SU-DHL-6 (cell line): ENCODE data around the gene SETD1A.

Experiments used
- EZH2phosphoT487 ChIP-seq: fragments of 200-600 bp; sonication (generic), shearing (Covaris generic); conservative IDR thresholded peaks from 2 replicates; pipeline ENCODE4 v1.6.1; 2018; ENCODE audit warnings: mild to moderate bottlenecking, antibody characterized with exemption, low read length, moderate library complexity, mixed read lengths
- TF ChIP-seq, protein P1 (sequence below): fragments of 200-600 bp; sonication (generic); IDR thresholded peaks from one replicate; pipeline ENCODE4 v1.5.1; 2017; ENCODE audit warnings: antibody characterized with exemption, mild to moderate bottlenecking, low read length, moderate library complexity; ENCODE audit not compliant: insufficient read depth, poor library complexity, severe bottlenecking

DNA sequence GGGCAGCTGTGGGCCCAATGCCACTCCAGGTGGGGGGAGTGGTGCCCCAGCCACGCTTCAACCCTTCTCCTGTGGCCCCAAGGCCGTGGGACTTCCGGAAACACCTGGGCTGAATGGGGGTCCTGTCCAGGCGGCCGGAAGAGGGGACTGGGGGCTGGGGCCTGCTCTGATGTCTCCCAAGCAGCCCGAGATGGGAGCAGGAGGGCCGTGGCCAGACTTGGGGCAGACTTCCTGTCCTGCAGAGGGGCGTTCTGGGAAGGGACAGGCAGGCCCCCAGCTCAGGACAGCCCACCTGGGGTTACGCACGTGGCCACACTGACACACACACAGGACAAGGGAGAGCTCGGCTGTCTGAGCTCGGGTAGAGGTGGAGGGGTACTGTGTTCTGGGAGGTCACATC lies 32.6 kb downstream of the SETD1A start:
- TF ChIP-seq, protein P1, sequence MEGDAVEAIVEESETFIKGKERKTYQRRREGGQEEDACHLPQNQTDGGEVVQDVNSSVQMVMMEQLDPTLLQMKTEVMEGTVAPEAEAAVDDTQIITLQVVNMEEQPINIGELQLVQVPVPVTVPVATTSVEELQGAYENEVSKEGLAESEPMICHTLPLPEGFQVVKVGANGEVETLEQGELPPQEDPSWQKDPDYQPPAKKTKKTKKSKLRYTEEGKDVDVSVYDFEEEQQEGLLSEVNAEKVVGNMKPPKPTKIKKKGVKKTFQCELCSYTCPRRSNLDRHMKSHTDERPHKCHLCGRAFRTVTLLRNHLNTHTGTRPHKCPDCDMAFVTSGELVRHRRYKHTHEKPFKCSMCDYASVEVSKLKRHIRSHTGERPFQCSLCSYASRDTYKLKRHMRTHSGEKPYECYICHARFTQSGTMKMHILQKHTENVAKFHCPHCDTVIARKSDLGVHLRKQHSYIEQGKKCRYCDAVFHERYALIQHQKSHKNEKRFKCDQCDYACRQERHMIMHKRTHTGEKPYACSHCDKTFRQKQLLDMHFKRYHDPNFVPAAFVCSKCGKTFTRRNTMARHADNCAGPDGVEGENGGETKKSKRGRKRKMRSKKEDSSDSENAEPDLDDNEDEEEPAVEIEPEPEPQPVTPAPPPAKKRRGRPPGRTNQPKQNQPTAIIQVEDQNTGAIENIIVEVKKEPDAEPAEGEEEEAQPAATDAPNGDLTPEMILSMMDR, result no peak
- TF ChIP-seq EZH2phosphoT487, result no peak
